ENCODE results near the gene KCNMB4. TPM values are rescaled to one million over a fixed set of nuclear protein-coding genes. Genes with fewer than 3 reads are reported as not detected.
"Not testable (repeated sequence)": the region's sequence is repeated elsewhere in the genome, so short reads cannot be mapped to it uniquely, and the experiment has no call there.

Gene KCNMB4
- total RNA-seq, 4 donors from 2014 or later: 2.6 to 11.0 (median 3.1) TPM

DNA sequence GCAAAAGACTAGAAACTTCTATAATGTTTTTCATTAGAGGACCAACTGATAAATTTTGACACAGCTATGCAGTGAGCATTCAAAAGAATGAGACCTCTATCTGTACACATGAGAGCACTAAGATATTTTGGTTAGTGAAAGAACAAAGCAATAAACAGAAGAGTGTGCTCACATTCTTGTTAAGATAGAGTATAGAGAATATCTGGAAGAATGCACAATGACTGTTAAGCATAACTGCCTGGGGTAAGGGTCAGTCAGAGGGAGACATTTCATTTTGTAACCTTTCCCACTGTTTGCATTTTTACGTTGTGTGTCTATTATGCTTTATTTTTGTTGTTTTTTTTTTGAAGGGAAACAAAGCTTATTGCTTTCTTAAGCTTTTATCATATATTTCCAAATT is 20.7 kb downstream of the KCNMB4 start:
- no peak for TF ChIP-seq POLR2A (IDR thresholded peaks at IDR 0.05)
- TF ChIP-seq, protein P1, sequence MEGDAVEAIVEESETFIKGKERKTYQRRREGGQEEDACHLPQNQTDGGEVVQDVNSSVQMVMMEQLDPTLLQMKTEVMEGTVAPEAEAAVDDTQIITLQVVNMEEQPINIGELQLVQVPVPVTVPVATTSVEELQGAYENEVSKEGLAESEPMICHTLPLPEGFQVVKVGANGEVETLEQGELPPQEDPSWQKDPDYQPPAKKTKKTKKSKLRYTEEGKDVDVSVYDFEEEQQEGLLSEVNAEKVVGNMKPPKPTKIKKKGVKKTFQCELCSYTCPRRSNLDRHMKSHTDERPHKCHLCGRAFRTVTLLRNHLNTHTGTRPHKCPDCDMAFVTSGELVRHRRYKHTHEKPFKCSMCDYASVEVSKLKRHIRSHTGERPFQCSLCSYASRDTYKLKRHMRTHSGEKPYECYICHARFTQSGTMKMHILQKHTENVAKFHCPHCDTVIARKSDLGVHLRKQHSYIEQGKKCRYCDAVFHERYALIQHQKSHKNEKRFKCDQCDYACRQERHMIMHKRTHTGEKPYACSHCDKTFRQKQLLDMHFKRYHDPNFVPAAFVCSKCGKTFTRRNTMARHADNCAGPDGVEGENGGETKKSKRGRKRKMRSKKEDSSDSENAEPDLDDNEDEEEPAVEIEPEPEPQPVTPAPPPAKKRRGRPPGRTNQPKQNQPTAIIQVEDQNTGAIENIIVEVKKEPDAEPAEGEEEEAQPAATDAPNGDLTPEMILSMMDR (IDR thresholded peaks at IDR 0.05): no peak
- no peaks in the 10 kb centered on the region for H3K27me3 ChIP-seq
- no peaks in the 10 kb centered on the region for H3K4me1 ChIP-seq
- no peak overlapping the region for H3K4me3 ChIP-seq
- peaks cover 0 to 6% of the 10 kb centered on the region in 2 donors for H3K9me3 ChIP-seq
- intact Hi-C loops (cut with DNase I; ENCODE audit: low total_unique reads): no loop called here
- no peak overlapping the region for H3K27ac ChIP-seq
- no peaks in the 10 kb centered on the region for H3K36me3 ChIP-seq
- DNase-seq: no peak

DNA sequence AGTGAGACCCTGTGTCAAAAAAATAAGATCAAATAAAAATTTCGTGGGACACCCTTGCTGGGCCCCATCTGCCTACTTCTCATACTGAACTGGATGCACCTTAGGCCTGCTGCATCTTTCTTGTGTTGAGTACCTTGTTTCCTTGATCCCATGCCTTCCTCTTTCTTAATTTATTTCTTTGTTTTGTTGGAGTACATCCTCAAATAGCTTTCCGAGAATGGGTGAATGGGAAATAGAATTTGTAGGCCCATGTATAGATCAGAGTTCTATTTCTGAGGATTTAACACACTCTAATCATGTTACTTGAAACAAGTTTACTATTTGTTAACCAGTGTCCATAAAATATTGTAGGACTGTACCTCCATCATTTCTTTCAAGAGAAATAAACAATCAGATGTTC is 23.6 kb downstream of the KCNMB4 start:
- intact Hi-C loops (cut with DNase I; ENCODE audit: low total_unique reads): no loop called here
- Histone ChIP-seq H3K4me3 (no peak overlapping the region), H3K27ac (no peak overlapping the region), H3K9me3 (peaks cover 0 to 6% of the 10 kb centered on the region in 2 donors), H3K27me3 (no peaks in the 10 kb centered on the region), H3K4me1 (no peaks in the 10 kb centered on the region), H3K36me3 (no peaks in the 10 kb centered on the region)
- TF ChIP-seq POLR2A (IDR thresholded peaks at IDR 0.05): no peak
- TF ChIP-seq, protein P1 (IDR thresholded peaks at IDR 0.05): no peak
- no peak for DNase-seq

DNA sequence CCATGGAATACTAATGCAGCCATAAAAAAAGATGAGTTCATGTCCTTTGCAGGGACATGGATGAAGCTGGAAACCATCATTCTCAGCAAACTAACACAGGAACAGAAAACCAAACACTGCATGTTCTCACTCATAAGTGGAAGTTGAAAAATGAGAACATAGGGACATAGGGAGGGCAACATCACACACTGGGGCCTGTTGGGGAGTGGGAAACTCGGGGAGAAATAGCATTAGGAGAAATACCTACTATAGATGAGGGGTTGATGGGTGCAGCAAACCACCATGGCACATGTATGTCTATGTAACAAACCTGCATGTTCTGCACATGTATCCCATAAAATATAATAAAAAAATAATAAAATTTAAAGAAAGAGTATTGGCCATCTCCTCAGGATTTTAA is 26.5 kb downstream of the KCNMB4 start:
- DNase-seq; intact Hi-C loops (cut with DNase I; ENCODE audit: low total_unique reads): not testable (repeated sequence)

GRCh38 chr12:70393787-70394499 is 27.9 kb downstream of the KCNMB4 start:
- Histone ChIP-seq H3K9me3 (peaks cover 0 to 6% of the 10 kb centered on the region in 2 donors), H3K27ac (no peak overlapping the region), H3K4me3 (no peak overlapping the region), H3K27me3 (no peaks in the 10 kb centered on the region), H3K36me3 (no peaks in the 10 kb centered on the region), H3K4me1 (no peaks in the 10 kb centered on the region)
- DNase-seq: no peak
- intact Hi-C loops (cut with DNase I; ENCODE audit: low total_unique reads): no loop called here
- no peak for TF ChIP-seq POLR2A (IDR thresholded peaks at IDR 0.05)
- TF ChIP-seq, protein P1 (IDR thresholded peaks at IDR 0.05): no peak

More for the DNA sequence above, 26.5 kb downstream of the KCNMB4 start:
- H3K4me1 ChIP-seq, H3K9me3 ChIP-seq, H3K27ac ChIP-seq, H3K36me3 ChIP-seq, H3K27me3 ChIP-seq, H3K4me3 ChIP-seq: not testable (repeated sequence)

GRCh38 chr12:70398002-70398401 is 31.9 kb downstream of the KCNMB4 start:
- no peak overlapping the region for H3K4me3 ChIP-seq
- no peaks in the 10 kb centered on the region for H3K27me3 ChIP-seq
- H3K36me3 ChIP-seq: no peaks in the 10 kb centered on the region
- no peak for DNase-seq
- TF ChIP-seq, protein P1 (IDR thresholded peaks at IDR 0.05): no peak
- no peak for TF ChIP-seq POLR2A (IDR thresholded peaks at IDR 0.05)
- no peaks in the 10 kb centered on the region for H3K9me3 ChIP-seq
- no peaks in the 10 kb centered on the region for H3K4me1 ChIP-seq
- H3K27ac ChIP-seq: no peak overlapping the region
- intact Hi-C loops (cut with DNase I; ENCODE audit: low total_unique reads): no loop called here
